A549 (cell line): ENCODE measurements around the gene CNTN5. TPM values are rescaled to one million over a fixed set of nuclear protein-coding genes. Genes with fewer than 3 reads are reported as not detected.

ENCODE experiments used
- ATAC-seq, 2 experiments: fragments of 200-7000 bp in 1 of 2; fragments of >200 bp in 1 of 2; cut with Nextera tagmentation in 1 of 2; cut with Tn5 transposase in 1 of 2; 3 replicates each; pipeline versions ENCODE4 v1.8.0 to v1.9.1; 2018 to 2020; ENCODE audit warnings: mild to moderate bottlenecking in 1 of 2, moderate library complexity in 1 of 2
- CTCF ChIA-PET: fragments of 300-600 bp; sonication (Branson Sonifier 250); formaldehyde crosslinking; extraction: SDS; loops from one replicate; lab custom pipeline; 2021; ENCODE audit warnings: antibody characterized with exemption, inconsistent platforms; lab: Yijun Ruan, JAX
- POLR2A ChIA-PET: fragments of 350-600 bp; formaldehyde crosslinking; extraction: SDS; loops from one replicate; lab custom pipeline; 2021; ENCODE audit warnings: antibody characterized with exemption, inconsistent platforms; lab: Yijun Ruan, JAX
- DNase-seq, 2 experiments: peaks; one replicate each; pipeline versions ENCODE4 v3.0.0 to v3.0.0-alpha.2; 2011 to 2016; ENCODE audit warnings: low read depth in 1 of 2, low spot score in 1 of 2
- FAIRE-seq: peaks from 2 replicates; lab custom pipeline; 2011; peaks lifted over from hg19 to GRCh38; lab: Jason Lieb, UNC
- H3K27ac ChIP-seq, 2 experiments: fragments of >200 bp; sonication (Bioruptor Twin); formaldehyde crosslinking; 3 replicates each; pipeline ENCODE4 v1.5.1; 2016 to 2017
- H3K4me1 ChIP-seq: fragments of >200 bp; sonication (Bioruptor Twin); formaldehyde crosslinking; 3 replicates; pipeline ENCODE4 v1.6.1; 2016
- H3K4me2 ChIP-seq: fragments of >200 bp; sonication (Bioruptor Twin); formaldehyde crosslinking; 3 replicates; pipeline ENCODE4 v1.6.1; 2016
- H3K4me3 ChIP-seq: fragments of >200 bp; sonication (Bioruptor Twin); formaldehyde crosslinking; 3 replicates; pipeline ENCODE4 v1.5.1; 2016
- H3K9me3 ChIP-seq: fragments of >200 bp; sonication (Bioruptor Twin); formaldehyde crosslinking; 3 replicates; pipeline ENCODE4 v1.6.1; 2016
- ATOH8 ChIP-seq: fragments of 250-450 bp; sonication (Bioruptor Pico); IDR thresholded peaks from 2 replicates; pipeline ENCODE4 v1.5.0; 2020; ENCODE audit warnings: low read depth, mild to moderate bottlenecking, moderate library complexity
- BHLHE40 ChIP-seq: IDR thresholded peaks from 2 replicates; pipeline ENCODE4 v1.6.1; 2012; ENCODE audit warnings: low read depth, low read length, inconsistent platforms
- CBX2 ChIP-seq: fragments of 200-600 bp; sonication (generic); IDR thresholded peaks from 2 replicates; pipeline ENCODE4 v1.6.1; 2016; ENCODE audit warnings: low read depth, mild to moderate bottlenecking, borderline replicate concordance
- CEBPB ChIP-seq, 2 experiments: fragments of >200 bp in 1 of 2; sonication (Bioruptor Twin) in 1 of 2; formaldehyde crosslinking in 1 of 2; IDR thresholded peaks; 2 replicates each; pipeline ENCODE4 v1.6.1; 2012 to 2016
- CHD2 ChIP-seq: fragments of 150-350 bp; IDR thresholded peaks from 2 replicates; pipeline ENCODE4 v1.6.1; 2014; ENCODE audit warnings: low read length; ENCODE audit not compliant: partially characterized antibody
- EHF ChIP-seq: fragments of 250-450 bp; sonication (Bioruptor Pico); IDR thresholded peaks from 2 replicates; pipeline ENCODE4 v1.5.0; 2020; ENCODE audit warnings: mild to moderate bottlenecking
- FOSL2 ChIP-seq, 2 experiments: fragments of 450-650 bp in 1 of 2; fragments of >200 bp in 1 of 2; sonication (Bioruptor Twin) in 1 of 2; formaldehyde crosslinking; IDR thresholded peaks; 2 replicates each; pipeline versions ENCODE4 v1.5.0 to v1.6.1; 2016 to 2020; ENCODE audit warnings: mild to moderate bottlenecking in 1 of 2, moderate library complexity in 1 of 2
- GATA3 ChIP-seq: IDR thresholded peaks from 2 replicates; pipeline ENCODE4 v1.6.1; 2012; ENCODE audit warnings: borderline replicate concordance
- HDAC2 ChIP-seq: fragments of 200-600 bp; sonication (generic); IDR thresholded peaks from 2 replicates; pipeline ENCODE4 v1.6.1; 2016
- HEYL ChIP-seq: fragments of 250-450 bp; sonication (Bioruptor Pico); IDR thresholded peaks from 2 replicates; pipeline ENCODE4 v1.8.0; 2021; ENCODE audit warnings: mild to moderate bottlenecking, moderate library complexity
- HOXB13 ChIP-seq: fragments of 250-450 bp; sonication (Bioruptor Pico); IDR thresholded peaks from 2 replicates; pipeline ENCODE4 v1.5.0; 2020; ENCODE audit warnings: low read depth, mild to moderate bottlenecking, moderate library complexity
- JUN ChIP-seq, 2 experiments: fragments of >200 bp; sonication (Bioruptor Twin); formaldehyde crosslinking; IDR thresholded peaks; 2 replicates in 1 of 2; 3 replicates in 1 of 2; pipeline ENCODE4 v1.6.1; 2016 to 2017
- JUNB ChIP-seq: fragments of >200 bp; sonication (Bioruptor Twin); formaldehyde crosslinking; IDR thresholded peaks from 2 replicates; pipeline ENCODE4 v1.6.1; 2016
- KDM5A ChIP-seq: fragments of 200-600 bp; sonication (generic); IDR thresholded peaks from 2 replicates; pipeline ENCODE4 v1.6.1; 2016; ENCODE audit warnings: antibody characterized with exemption, mild to moderate bottlenecking
- MAFK ChIP-seq: fragments of 450-650 bp; IDR thresholded peaks from 2 replicates; pipeline ENCODE4 v1.6.1; 2014; ENCODE audit not compliant: partially characterized antibody
- MAZ ChIP-seq: fragments of 150-350 bp; IDR thresholded peaks from 2 replicates; pipeline ENCODE4 v1.6.1; 2014; ENCODE audit warnings: antibody characterized with exemption, low read depth, low read length, borderline replicate concordance
- NFE2L2 ChIP-seq: fragments of 150-350 bp; conservative IDR thresholded peaks from 2 replicates; pipeline ENCODE4 v1.6.1; 2014; ENCODE audit warnings: low read length
- NPAS2 ChIP-seq: fragments of 250-450 bp; sonication (Bioruptor Pico); IDR thresholded peaks from 2 replicates; pipeline ENCODE4 v1.8.0; 2022; ENCODE audit warnings: mild to moderate bottlenecking, moderate library complexity, borderline replicate concordance
- NR3C1 ChIP-seq: fragments of >200 bp; sonication (Bioruptor Twin); formaldehyde crosslinking; IDR thresholded peaks from 3 replicates; pipeline ENCODE4 v1.6.1; 2017
- PHF8 ChIP-seq: fragments of 200-600 bp; sonication (generic); IDR thresholded peaks from 2 replicates; pipeline ENCODE4 v1.6.1; 2016; ENCODE audit warnings: low read depth, mild to moderate bottlenecking, antibody characterized with exemption, moderate library complexity, borderline replicate concordance
- POLR2AphosphoS2 ChIP-seq: conservative IDR thresholded peaks from 2 replicates; pipeline ENCODE4 v1.6.1; 2012; ENCODE audit warnings: low read length, improper control_type of control experiment, inconsistent platforms
- RAD21 ChIP-seq, 2 experiments: fragments of >200 bp in 1 of 2; sonication (Bioruptor Twin) in 1 of 2; formaldehyde crosslinking in 1 of 2; IDR thresholded peaks in 1 of 2; conservative IDR thresholded peaks in 1 of 2; 2 replicates in 1 of 2; 3 replicates in 1 of 2; pipeline ENCODE4 v1.6.1; 2012 to 2018; ENCODE audit warnings: inconsistent platforms in 1 of 2
- RNF2 ChIP-seq: fragments of 200-600 bp; sonication (generic); IDR thresholded peaks from 2 replicates; pipeline ENCODE4 v1.6.1; 2016; ENCODE audit warnings: low read depth, mild to moderate bottlenecking, antibody characterized with exemption, moderate library complexity, borderline replicate concordance
- TP53 ChIP-seq: fragments of 250-450 bp; sonication (Bioruptor Pico); IDR thresholded peaks from 2 replicates; pipeline ENCODE4 v1.5.0; 2021; ENCODE audit warnings: mild to moderate bottlenecking, moderate library complexity
- USF2 ChIP-seq: fragments of 450-650 bp; IDR thresholded peaks from 2 replicates; pipeline ENCODE4 v1.6.1; 2014; ENCODE audit warnings: antibody characterized with exemption
- ZC3H11A ChIP-seq: fragments of 450-650 bp; IDR thresholded peaks from 2 replicates; pipeline ENCODE4 v1.6.1; 2014; ENCODE audit warnings: antibody characterized with exemption, mild to moderate bottlenecking
- ZFP36 ChIP-seq: fragments of 450-650 bp; IDR thresholded peaks from 2 replicates; pipeline ENCODE4 v1.6.1; 2014; ENCODE audit warnings: borderline replicate concordance; ENCODE audit not compliant: partially characterized antibody
- ZSCAN20 ChIP-seq: fragments of 250-450 bp; sonication (Bioruptor Pico); IDR thresholded peaks from 2 replicates; pipeline ENCODE4 v1.8.0; 2022; ENCODE audit warnings: mild to moderate bottlenecking, moderate library complexity
- WGBS: methylation state at CpG from one replicate; pipeline ENCODE4 v1.1.6; 2017; ENCODE audit errors: missing lambda C conversion rate; 5-methylcytosine and 5-hydroxymethylcytosine counted together
- polyA plus RNA-seq, 4 experiments: library from polyadenylated mRNA; depleted of rRNA in 3 of 4; stranded (reverse); fragments of >200 nt; fragmentation: RNase III in 1 of 4; extraction: RNeasy Plus Mini Kit Qiagen cat#74134 plus additional on column Dnase treatment in 1 of 4; gene quantifications; 2 replicates in 3 of 4; 3 replicates in 1 of 4; pipeline ENCODE4 v1.2.3, GENCODE V29; 2011 to 2017
- TF ChIP-seq, protein P1 (sequence below): fragments of 150-350 bp; IDR thresholded peaks from 2 replicates; pipeline ENCODE4 v1.6.1; 2014; ENCODE audit warnings: low read depth, mild to moderate bottlenecking, low read length
- TF ChIP-seq, protein P2 (sequence below): IDR thresholded peaks from 2 replicates; pipeline ENCODE4 v1.6.1; 2012
- TF ChIP-seq, protein P3 (sequence below): fragments of 250-450 bp; sonication (Bioruptor Pico); IDR thresholded peaks from 2 replicates; pipeline ENCODE4 v1.5.0; 2021; ENCODE audit warnings: mild to moderate bottlenecking, moderate library complexity, borderline replicate concordance

CNTN5 gene
- polyA plus RNA-seq, 2 of the 4 experiments (the other 2 are of a cell fraction), result 0.08 TPM; not detected in 1

- no peak for FAIRE-seq
These were observed 300.1 kb downstream of the CNTN5 start for GRCh38 chr11:99320769-99321290.

GRCh38 chr11:99325847-99326246 is 305.1 kb downstream of the CNTN5 start:
- Histone ChIP-seq H3K4me3 (no peak overlapping the region; the same call in 2 of the 3 replicates), H3K4me1 (peaks cover 15% of the 10 kb centered on the region), H3K4me2 (peak overlapping the region; percentile 70), H3K9me3 (no peaks in the 10 kb centered on the region), H3K27ac (peak overlapping the region; percentile 60 to 78)
- POLR2A ChIA-PET, result no interaction called here
- ATAC-seq, result peak; percentile 80 to 95
- WGBS, result 4% methylated on average over 8 of the region's 8 CpGs
- CTCF ChIA-PET, result no interaction called here
- peak; percentile 2 to 65 for DNase-seq
- no peak for FAIRE-seq
- no peak for TF ChIP-seq MAZ
- no peak for TF ChIP-seq HDAC2
- peak; percentile 67 for TF ChIP-seq FOSL2 (IDR thresholded peaks at IDR 0.05)
- peak; percentile 84 for TF ChIP-seq FOSL2 (CRISPR knock-in tag; IDR thresholded peaks at IDR 0.05)
- TF ChIP-seq, protein P1, sequence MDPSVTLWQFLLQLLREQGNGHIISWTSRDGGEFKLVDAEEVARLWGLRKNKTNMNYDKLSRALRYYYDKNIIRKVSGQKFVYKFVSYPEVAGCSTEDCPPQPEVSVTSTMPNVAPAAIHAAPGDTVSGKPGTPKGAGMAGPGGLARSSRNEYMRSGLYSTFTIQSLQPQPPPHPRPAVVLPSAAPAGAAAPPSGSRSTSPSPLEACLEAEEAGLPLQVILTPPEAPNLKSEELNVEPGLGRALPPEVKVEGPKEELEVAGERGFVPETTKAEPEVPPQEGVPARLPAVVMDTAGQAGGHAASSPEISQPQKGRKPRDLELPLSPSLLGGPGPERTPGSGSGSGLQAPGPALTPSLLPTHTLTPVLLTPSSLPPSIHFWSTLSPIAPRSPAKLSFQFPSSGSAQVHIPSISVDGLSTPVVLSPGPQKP, result no peak
- no peak for TF ChIP-seq ZFP36
- TF ChIP-seq, protein P2, sequence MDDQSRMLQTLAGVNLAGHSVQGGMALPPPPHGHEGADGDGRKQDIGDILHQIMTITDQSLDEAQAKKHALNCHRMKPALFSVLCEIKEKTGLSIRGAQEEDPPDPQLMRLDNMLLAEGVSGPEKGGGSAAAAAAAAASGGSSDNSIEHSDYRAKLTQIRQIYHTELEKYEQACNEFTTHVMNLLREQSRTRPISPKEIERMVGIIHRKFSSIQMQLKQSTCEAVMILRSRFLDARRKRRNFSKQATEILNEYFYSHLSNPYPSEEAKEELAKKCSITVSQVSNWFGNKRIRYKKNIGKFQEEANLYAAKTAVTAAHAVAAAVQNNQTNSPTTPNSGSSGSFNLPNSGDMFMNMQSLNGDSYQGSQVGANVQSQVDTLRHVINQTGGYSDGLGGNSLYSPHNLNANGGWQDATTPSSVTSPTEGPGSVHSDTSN, result no peak
- no peak for TF ChIP-seq NFE2L2
- no peak for TF ChIP-seq CHD2
- no peak for TF ChIP-seq POLR2AphosphoS2
- TF ChIP-seq MAFK, result no peak
- no peak for TF ChIP-seq BHLHE40
- TF ChIP-seq ATOH8 (CRISPR knock-in tag), result no peak
- TF ChIP-seq JUN (IDR thresholded peaks at IDR 0.05), result peak in 1 of 2 experiments; percentile 35; a peak in 1 of 5 replicates
- no peak for TF ChIP-seq HEYL (CRISPR knock-in tag)
- TF ChIP-seq PHF8, result no peak
- no peak for TF ChIP-seq EHF (CRISPR knock-in tag)
- no peak for TF ChIP-seq ZSCAN20 (CRISPR knock-in tag)
- TF ChIP-seq NR3C1, result no peak
- TF ChIP-seq ZC3H11A, result no peak
- TF ChIP-seq USF2, result no peak
- no peak for TF ChIP-seq HOXB13 (CRISPR knock-in tag)
- TF ChIP-seq CEBPB (IDR thresholded peaks at IDR 0.05), result peak; percentile 93
- no peak for TF ChIP-seq CBX2
- TF ChIP-seq RNF2, result no peak
- no peak; the same call in 1 of the 2 replicates for TF ChIP-seq GATA3
- TF ChIP-seq KDM5A, result no peak
- TF ChIP-seq, protein P3, sequence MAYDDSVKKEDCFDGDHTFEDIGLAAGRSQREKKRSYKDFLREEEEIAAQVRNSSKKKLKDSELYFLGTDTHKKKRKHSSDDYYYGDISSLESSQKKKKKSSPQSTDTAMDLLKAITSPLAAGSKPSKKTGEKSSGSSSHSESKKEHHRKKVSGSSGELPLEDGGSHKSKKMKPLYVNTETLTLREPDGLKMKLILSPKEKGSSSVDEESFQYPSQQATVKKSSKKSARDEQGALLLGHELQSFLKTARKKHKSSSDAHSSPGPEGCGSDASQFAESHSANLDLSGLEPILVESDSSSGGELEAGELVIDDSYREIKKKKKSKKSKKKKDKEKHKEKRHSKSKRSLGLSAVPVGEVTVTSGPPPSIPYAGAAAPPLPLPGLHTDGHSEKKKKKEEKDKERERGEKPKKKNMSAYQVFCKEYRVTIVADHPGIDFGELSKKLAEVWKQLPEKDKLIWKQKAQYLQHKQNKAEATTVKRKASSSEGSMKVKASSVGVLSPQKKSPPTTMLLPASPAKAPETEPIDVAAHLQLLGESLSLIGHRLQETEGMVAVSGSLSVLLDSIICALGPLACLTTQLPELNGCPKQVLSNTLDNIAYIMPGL (CRISPR knock-in tag), result no peak

More at GRCh38 chr11:99320769-99321290, 300.1 kb downstream of the CNTN5 start:
- H3K27ac ChIP-seq, result no peak overlapping the region
- H3K4me1 ChIP-seq, result peaks cover 7% of the 10 kb centered on the region; the same call in 2 of the 3 replicates
- 45% methylated on average over 4 of the region's 4 CpGs for WGBS
- no peak for DNase-seq
- H3K4me2 ChIP-seq, result no peak overlapping the region
- TF ChIP-seq, protein P1, result no peak
- TF ChIP-seq JUNB, result no peak
- TF ChIP-seq RAD21 (conservative IDR thresholded peaks at IDR 0.05 in 1 of 2, IDR thresholded peaks at IDR 0.05 in 1 of 2), result no peak
- no peak for TF ChIP-seq HEYL (CRISPR knock-in tag)
- TF ChIP-seq NPAS2 (CRISPR knock-in tag), result no peak
- no peak for TF ChIP-seq NFE2L2
- TF ChIP-seq TP53 (CRISPR knock-in tag), result no peak
- TF ChIP-seq CHD2, result no peak
- TF ChIP-seq CEBPB (IDR thresholded peaks at IDR 0.05), result no peak
- TF ChIP-seq ZC3H11A, result no peak
- H3K4me3 ChIP-seq, result no peak overlapping the region
- ChIA-PET CTCF (no interaction called here), POLR2A (no interaction called here)
- no peaks in the 10 kb centered on the region for H3K9me3 ChIP-seq
- no peak for ATAC-seq
